PFSK-1 (cell line): ENCODE results near the gene SH3RF1.

ENCODE experiments used
- FOXP2 ChIP-seq: optimal IDR thresholded peaks from 2 replicates; pipeline ENCODE3; 2011; ENCODE audit warnings: borderline replicate concordance, control low read depth, inconsistent platforms; ENCODE audit not compliant: insufficient read depth; ENCODE audit errors: extremely low read length, extremely low read depth
- POLR2AphosphoS5 ChIP-seq: IDR thresholded peaks from 2 replicates; pipeline ENCODE4 v1.6.1; 2012; ENCODE audit warnings: low read depth, mild to moderate bottlenecking, control low read depth, low read length, moderate library complexity
- SIN3A ChIP-seq: IDR thresholded peaks from 2 replicates; pipeline ENCODE4 v1.6.1; 2012; ENCODE audit warnings: mild to moderate bottlenecking, low read length, moderate library complexity, borderline replicate concordance; ENCODE audit not compliant: insufficient read depth
- TAF1 ChIP-seq: IDR thresholded peaks from 2 replicates; pipeline ENCODE4 v1.6.1; 2012; ENCODE audit warnings: low read length, control low read depth, borderline replicate concordance; ENCODE audit not compliant: insufficient read depth
- TF ChIP-seq, protein P1 (sequence below), 2 experiments: IDR thresholded peaks; 2 replicates each; pipeline versions ENCODE4 v1.6.1 to v1.8.0; 2011 to 2012; ENCODE audit warnings: low read depth in 2 of 2, low read length in 2 of 2, control low read depth in 1 of 2, inconsistent platforms in 1 of 2, mild to moderate bottlenecking in 1 of 2, moderate library complexity in 1 of 2; ENCODE audit not compliant: insufficient read depth in 1 of 2

The SH3RF1 gene

DNA sequence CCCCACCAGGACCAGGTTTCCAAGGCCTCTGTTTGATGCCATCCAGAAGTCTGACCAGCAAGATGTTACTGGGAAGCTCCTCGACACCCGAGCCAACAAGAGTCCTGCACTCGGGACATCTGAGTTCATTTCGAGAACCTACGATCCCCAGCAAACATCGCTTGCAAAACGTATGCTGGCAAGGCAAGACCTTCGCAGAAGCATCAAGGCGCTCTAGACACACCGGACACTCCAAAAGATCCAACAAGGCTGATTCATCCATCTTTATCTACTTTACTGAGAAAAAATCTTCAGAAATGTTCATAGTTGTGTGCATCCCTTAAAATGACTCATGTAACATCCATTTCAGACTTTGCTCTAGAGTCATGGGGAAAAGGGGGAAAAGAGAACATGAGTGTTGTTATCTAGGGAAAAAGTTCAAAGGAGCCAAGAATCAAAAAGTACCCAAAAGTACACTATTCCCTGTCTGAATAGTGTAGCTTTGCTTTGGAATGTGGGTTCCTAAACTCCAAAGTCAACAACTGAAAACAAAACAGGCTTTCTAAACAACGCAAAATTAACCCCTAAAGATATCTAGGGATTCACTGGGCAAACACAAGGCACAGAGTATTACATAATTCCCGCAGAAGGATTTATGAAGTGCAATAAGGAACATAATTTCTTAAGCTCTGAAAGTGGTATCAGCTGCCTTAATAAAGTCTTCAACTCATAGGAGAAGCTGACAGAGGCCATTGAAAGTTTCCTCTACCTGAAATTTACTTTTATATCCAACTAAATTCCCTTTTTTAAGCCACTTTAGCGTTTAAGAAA, 1.6 kb downstream of the SH3RF1 start:
- TF ChIP-seq FOXP2: no peak

DNA sequence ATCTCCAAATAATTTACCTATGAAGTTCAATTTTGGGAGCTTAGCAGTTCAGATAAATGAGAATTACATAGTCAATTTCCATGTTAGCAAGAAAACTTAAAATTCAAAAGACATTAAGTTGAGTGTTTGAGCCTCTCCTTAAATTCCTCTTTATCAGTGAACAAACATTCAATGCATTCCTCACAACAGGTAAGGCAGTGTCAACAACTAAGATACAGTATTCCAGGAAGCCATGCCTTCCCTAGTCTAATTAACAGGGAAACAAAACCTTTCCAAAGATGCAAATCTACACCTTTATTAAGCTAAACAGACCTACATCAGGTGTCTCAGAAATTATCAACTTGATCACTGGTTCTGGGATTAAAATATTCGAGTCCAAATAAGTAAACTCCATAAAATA, 3.7 kb downstream of the SH3RF1 start:
- no peak for TF ChIP-seq TAF1
- TF ChIP-seq POLR2AphosphoS5: no peak
- TF ChIP-seq, protein P1, sequence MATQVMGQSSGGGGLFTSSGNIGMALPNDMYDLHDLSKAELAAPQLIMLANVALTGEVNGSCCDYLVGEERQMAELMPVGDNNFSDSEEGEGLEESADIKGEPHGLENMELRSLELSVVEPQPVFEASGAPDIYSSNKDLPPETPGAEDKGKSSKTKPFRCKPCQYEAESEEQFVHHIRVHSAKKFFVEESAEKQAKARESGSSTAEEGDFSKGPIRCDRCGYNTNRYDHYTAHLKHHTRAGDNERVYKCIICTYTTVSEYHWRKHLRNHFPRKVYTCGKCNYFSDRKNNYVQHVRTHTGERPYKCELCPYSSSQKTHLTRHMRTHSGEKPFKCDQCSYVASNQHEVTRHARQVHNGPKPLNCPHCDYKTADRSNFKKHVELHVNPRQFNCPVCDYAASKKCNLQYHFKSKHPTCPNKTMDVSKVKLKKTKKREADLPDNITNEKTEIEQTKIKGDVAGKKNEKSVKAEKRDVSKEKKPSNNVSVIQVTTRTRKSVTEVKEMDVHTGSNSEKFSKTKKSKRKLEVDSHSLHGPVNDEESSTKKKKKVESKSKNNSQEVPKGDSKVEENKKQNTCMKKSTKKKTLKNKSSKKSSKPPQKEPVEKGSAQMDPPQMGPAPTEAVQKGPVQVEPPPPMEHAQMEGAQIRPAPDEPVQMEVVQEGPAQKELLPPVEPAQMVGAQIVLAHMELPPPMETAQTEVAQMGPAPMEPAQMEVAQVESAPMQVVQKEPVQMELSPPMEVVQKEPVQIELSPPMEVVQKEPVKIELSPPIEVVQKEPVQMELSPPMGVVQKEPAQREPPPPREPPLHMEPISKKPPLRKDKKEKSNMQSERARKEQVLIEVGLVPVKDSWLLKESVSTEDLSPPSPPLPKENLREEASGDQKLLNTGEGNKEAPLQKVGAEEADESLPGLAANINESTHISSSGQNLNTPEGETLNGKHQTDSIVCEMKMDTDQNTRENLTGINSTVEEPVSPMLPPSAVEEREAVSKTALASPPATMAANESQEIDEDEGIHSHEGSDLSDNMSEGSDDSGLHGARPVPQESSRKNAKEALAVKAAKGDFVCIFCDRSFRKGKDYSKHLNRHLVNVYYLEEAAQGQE (IDR thresholded peaks at IDR 0.05; ENCODE audit: insufficient read depth in 1 of 2, low read depth in 2 of 2, low read length in 2 of 2): no peak
- TF ChIP-seq SIN3A: no peak

DNA sequence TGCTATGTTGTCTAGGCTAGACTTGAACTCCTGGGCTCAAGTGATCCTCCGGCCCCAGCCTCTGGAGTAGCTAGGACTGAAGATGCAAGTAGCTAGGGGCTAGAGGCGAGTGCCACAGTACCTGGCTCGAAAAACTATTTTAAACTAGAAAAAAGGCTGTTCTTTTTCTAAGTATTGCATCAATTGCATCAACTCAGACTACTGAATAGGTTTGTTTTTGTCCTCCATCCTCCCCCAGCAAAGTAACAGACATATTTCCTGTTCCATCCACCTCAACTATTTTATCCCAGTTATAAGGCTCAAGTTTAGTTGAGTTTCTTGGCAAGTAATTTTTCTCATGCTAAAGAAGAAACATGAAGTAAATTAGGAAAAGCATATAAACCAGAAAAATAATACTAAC, 4.1 kb downstream of the SH3RF1 start:
- TF ChIP-seq, protein P1 (IDR thresholded peaks at IDR 0.05; ENCODE audit: insufficient read depth in 1 of 2, low read depth in 2 of 2, low read length in 2 of 2): no peak
- TF ChIP-seq SIN3A (no peak), FOXP2 (no peak), TAF1 (no peak), POLR2AphosphoS5 (no peak)

DNA sequence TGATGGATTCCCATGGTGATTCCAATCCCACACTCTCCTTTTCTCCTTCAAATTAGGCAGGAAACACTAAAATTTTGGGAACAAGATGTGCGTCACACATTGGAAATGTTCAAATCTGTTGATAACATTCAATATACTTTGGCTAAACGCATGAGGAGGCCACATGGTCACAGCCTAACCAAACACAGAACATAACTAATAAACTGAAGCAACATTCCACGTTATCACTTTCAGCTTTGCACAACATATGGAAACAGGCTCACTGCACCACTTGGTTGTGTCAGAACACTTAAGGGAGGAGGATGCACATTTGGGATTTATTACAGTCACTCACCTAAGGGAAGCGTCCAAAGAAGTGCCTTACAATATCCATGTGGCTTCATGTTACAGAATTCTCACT, 4.7 kb downstream of the SH3RF1 start:
- TF ChIP-seq TAF1: no peak
- no peak for TF ChIP-seq POLR2AphosphoS5
- no peak for TF ChIP-seq SIN3A
- TF ChIP-seq FOXP2: no peak
- TF ChIP-seq, protein P1 (IDR thresholded peaks at IDR 0.05; ENCODE audit: insufficient read depth in 1 of 2, low read depth in 2 of 2, low read length in 2 of 2): no peak

DNA sequence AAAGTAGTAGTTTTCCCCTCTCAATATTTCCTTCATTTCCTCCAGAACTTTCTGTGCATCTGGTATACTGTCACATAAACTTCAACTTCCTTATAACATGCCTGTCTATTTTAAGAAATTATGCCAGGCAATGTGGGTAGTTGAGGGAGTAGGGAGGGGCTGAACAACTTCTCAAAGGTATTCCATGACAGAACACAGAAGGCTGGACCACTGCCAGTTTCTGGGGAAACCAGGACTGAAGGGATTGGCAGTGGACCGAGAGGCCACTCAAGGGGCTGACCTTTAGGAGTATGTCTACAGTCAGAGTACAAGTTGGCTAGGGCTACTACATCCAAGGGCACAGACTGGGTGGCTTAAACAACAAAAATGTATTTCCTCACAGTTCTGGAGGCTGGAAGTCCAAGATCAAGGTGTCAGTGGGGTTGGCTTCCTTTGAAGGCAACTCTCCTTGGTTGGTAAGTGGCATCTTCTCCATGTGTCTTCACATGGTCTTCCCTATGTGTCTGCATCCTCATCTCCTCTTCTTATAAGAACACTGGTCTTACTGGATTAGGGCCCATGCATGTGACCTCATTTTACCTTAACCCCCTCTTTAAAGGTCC, 6.9 kb downstream of the SH3RF1 start:
- no peak for TF ChIP-seq TAF1
- no peak for TF ChIP-seq POLR2AphosphoS5
- no peak for TF ChIP-seq FOXP2
- TF ChIP-seq SIN3A: no peak

DNA sequence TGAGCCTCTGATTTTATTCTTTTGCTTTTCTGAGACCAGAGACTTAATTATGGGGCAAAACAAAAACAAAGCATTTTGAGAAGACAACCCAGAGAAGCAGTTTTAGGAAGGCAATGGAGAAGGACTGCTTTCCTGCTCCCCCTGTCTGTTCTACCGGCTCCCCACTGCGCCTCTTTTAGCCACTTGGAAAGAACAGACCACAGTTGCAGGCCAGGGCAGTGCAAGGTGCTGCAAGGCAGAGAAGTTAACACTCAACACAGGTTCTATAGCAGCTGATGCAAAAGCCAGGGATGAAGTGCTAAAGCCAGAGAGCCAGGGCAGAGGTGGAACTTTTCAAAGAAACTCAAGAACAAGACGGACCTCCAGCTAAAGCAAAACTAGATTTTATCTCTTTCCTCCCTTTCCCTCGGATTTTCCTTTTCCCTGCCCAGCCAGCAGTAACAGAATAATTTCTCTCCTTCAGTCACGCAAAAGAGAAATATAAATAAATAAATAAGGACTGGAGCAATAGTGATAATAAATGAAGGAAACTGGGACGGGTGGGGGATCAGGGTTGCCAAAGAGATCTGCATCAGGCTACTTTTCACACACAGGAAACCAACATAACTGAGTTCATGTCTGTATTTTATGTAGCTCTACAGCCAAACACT, 10.4 kb downstream of the SH3RF1 start:
- TF ChIP-seq POLR2AphosphoS5 (no peak), TAF1 (no peak), FOXP2 (no peak), SIN3A (no peak)
- TF ChIP-seq, protein P1 (IDR thresholded peaks at IDR 0.05; ENCODE audit: insufficient read depth in 1 of 2, low read depth in 2 of 2, low read length in 2 of 2): no peak
